Keratinocyte (primary cell): ENCODE data around the gene MERTK. TPM values are rescaled to one million over a fixed set of nuclear protein-coding genes. Genes with fewer than 3 reads are reported as not detected.

Experiments
- DNase-seq: peaks from one replicate; pipeline ENCODE4 v3.0.0-alpha.2; 2011; ENCODE audit warnings: low read depth, missing footprints, low spot score
- FAIRE-seq: peaks from 2 replicates; lab custom pipeline; 2011; peaks lifted over from hg19 to GRCh38; lab: Jason Lieb, UNC
- H2AFZ ChIP-seq: 2 replicates; pipeline ENCODE4 v1.6.0; 2012; ENCODE audit warnings: low read length, control low read depth, inconsistent platforms; ENCODE audit not compliant: control insufficient read depth
- H3K27ac ChIP-seq: 2 replicates; pipeline ENCODE4 v1.5.1; 2011; ENCODE audit warnings: low read length; ENCODE audit not compliant: control insufficient read depth, insufficient read depth
- H3K27me3 ChIP-seq: 3 replicates; pipeline ENCODE4 v1.6.0; 2011; ENCODE audit warnings: low read length; ENCODE audit not compliant: control insufficient read depth, insufficient read depth; ENCODE audit errors: extremely low read depth
- H3K36me3 ChIP-seq, 2 experiments: 2 replicates in 1 of 2; 3 replicates in 1 of 2; pipeline ENCODE4 v1.5.1; 2011; ENCODE audit warnings: low read length in 2 of 2, mild to moderate bottlenecking in 1 of 2; ENCODE audit not compliant: control insufficient read depth in 2 of 2, insufficient read depth in 2 of 2; ENCODE audit errors: extremely low read depth in 1 of 2
- H3K4me1 ChIP-seq: 3 replicates; pipeline ENCODE4 v1.5.1; 2011; ENCODE audit warnings: low read length; ENCODE audit not compliant: control insufficient read depth, insufficient read depth; ENCODE audit errors: extremely low read depth
- H3K4me2 ChIP-seq: 3 replicates; pipeline ENCODE4 v1.6.0; 2011; ENCODE audit warnings: low read depth, low read length; ENCODE audit not compliant: control insufficient read depth, insufficient read depth; ENCODE audit errors: extremely low read depth
- H3K4me3 ChIP-seq, 3 experiments: fragments of 200-600 bp in 1 of 3; sonication (generic) in 1 of 3; 2 replicates in 2 of 3; 3 replicates in 1 of 3; pipeline ENCODE4 v1.5.1; 2011 to 2016; ENCODE audit warnings: low read length in 3 of 3, mild to moderate bottlenecking in 3 of 3, control low read depth in 2 of 3, inconsistent platforms in 1 of 3, low read depth in 1 of 3, mixed read lengths in 1 of 3, mixed run types in 1 of 3, moderate library complexity in 1 of 3; ENCODE audit not compliant: control insufficient read depth in 2 of 3, insufficient read depth in 2 of 3; ENCODE audit errors: extremely low read depth in 1 of 3
- H3K79me2 ChIP-seq: 2 replicates; pipeline ENCODE4 v1.6.0; 2012; ENCODE audit warnings: low read length; ENCODE audit not compliant: control insufficient read depth, insufficient read depth
- H3K9ac ChIP-seq: 3 replicates; pipeline ENCODE4 v1.6.0; 2011; ENCODE audit warnings: low read length; ENCODE audit not compliant: control insufficient read depth, insufficient read depth; ENCODE audit errors: extremely low read depth
- H3K9me1 ChIP-seq: 3 replicates; pipeline ENCODE4 v1.6.0; 2011; ENCODE audit warnings: low read length; ENCODE audit not compliant: control insufficient read depth, insufficient read depth; ENCODE audit errors: extremely low read depth
- H3K9me3 ChIP-seq: 2 replicates; pipeline ENCODE4 v1.5.1; 2012; ENCODE audit warnings: low read depth, low read length; ENCODE audit not compliant: control insufficient read depth
- H4K20me1 ChIP-seq: 3 replicates; pipeline ENCODE4 v1.6.0; 2011; ENCODE audit warnings: low read length; ENCODE audit not compliant: control insufficient read depth, insufficient read depth; ENCODE audit errors: extremely low read depth
- CTCF ChIP-seq, 3 experiments: IDR thresholded peaks in 1 of 3; conservative IDR thresholded peaks in 1 of 3; optimal IDR thresholded peaks in 1 of 3; 2 replicates in 2 of 3; 3 replicates in 1 of 3; pipeline versions ENCODE3 to v1.5.1; 2011; ENCODE audit warnings: low read length in 3 of 3, mild to moderate bottlenecking in 3 of 3, moderate library complexity in 2 of 3, control low read depth in 1 of 3, inconsistent platforms in 1 of 3; ENCODE audit not compliant: insufficient read depth in 2 of 3; ENCODE audit errors: extremely low read depth in 1 of 3
- EZH2 ChIP-seq: IDR thresholded peaks from one replicate; pipeline ENCODE4 v1.6.1; 2012; ENCODE audit warnings: inconsistent platforms, mild to moderate bottlenecking, low read length, moderate library complexity
- dilution Hi-C: fragments of 300-500 bp; cut with MboI; formaldehyde crosslinking; loops from one replicate; pipeline ENCODE4 v1.7.0; 2020; ENCODE audit warnings: low sequenced_read_pairs; ENCODE audit not compliant: extremely low pct_ligation_motif_present
- polyA plus RNA-seq, 5 experiments: library from polyadenylated mRNA; depleted of rRNA in 3 of 5; stranded (reverse) in 3 of 5; stranded (forward) in 1 of 5; unstranded in 1 of 5; fragments of >200 nt; gene quantifications; 1 replicate in 1 of 5; 2 replicates in 3 of 5; 3 replicates in 1 of 5; pipeline versions ENCODE4 v1.2.1 to v1.2.3, GENCODE V29; 2011 to 2012; ENCODE audit warnings: missing spikeins in 2 of 5, low read depth in 1 of 5, low replicate concordance in 1 of 5

MERTK gene
- polyA plus RNA-seq, 1 donor (not counting 4 experiments of a cell fraction or from before 2014, with no cell fraction given): 0.14 TPM

GRCh38 chr2:111999809-112000208 is 101.4 kb downstream of the MERTK start:
- H3K27ac ChIP-seq: no peak overlapping the region
- DNase-seq (no peak), FAIRE-seq (no peak)
- no peaks in the 10 kb centered on the region for H3K9me3 ChIP-seq
- no peaks in the 10 kb centered on the region for H4K20me1 ChIP-seq
- no peaks in the 10 kb centered on the region for H3K36me3 ChIP-seq
- H3K27me3 ChIP-seq: peaks cover 9% of the 10 kb centered on the region
- H3K9me1 ChIP-seq: no peaks in the 10 kb centered on the region
- H3K79me2 ChIP-seq: no peaks in the 10 kb centered on the region
- H3K4me1 ChIP-seq: peaks cover 6% of the 10 kb centered on the region
- dilution Hi-C loops: loop anchor here (25.0 kb wide), 1 partner anchor 88 kb away; no protein-coding TSS in a partner anchor
- H3K4me3 ChIP-seq: no peak overlapping the region
- no peak overlapping the region for H2AFZ ChIP-seq
- TF ChIP-seq EZH2 (no peak), CTCF (optimal IDR thresholded peaks at IDR 0.05 in 1 of 3, IDR thresholded peaks at IDR 0.05 in 1 of 3, conservative IDR thresholded peaks at IDR 0.05 in 1 of 3; ENCODE audit: extremely low read depth in 1 of 3, insufficient read depth in 2 of 3, low read length in 3 of 3) (no peak)
- H3K9ac ChIP-seq: no peak overlapping the region
- no peak overlapping the region for H3K4me2 ChIP-seq

GRCh38 chr2:112000399-112001135 is 102.2 kb downstream of the MERTK start:
- H3K27ac ChIP-seq: no peak overlapping the region
- no peak for DNase-seq
- H3K4me1 ChIP-seq: peaks cover 8% of the 10 kb centered on the region
- no peaks in the 10 kb centered on the region for H3K79me2 ChIP-seq
- no peak overlapping the region for H3K4me2 ChIP-seq
- H2AFZ ChIP-seq: no peak overlapping the region
- H4K20me1 ChIP-seq: no peaks in the 10 kb centered on the region
- no peak for FAIRE-seq
- dilution Hi-C loops: loop anchor here (25.0 kb wide), 1 partner anchor 88 kb away; no protein-coding TSS in a partner anchor
- TF ChIP-seq CTCF (optimal IDR thresholded peaks at IDR 0.05 in 1 of 3, IDR thresholded peaks at IDR 0.05 in 1 of 3, conservative IDR thresholded peaks at IDR 0.05 in 1 of 3; ENCODE audit: extremely low read depth in 1 of 3, insufficient read depth in 2 of 3, low read length in 3 of 3) (no peak), EZH2 (no peak)
- H3K36me3 ChIP-seq: no peaks in the 10 kb centered on the region
- H3K9me3 ChIP-seq: no peaks in the 10 kb centered on the region
- H3K9me1 ChIP-seq: no peaks in the 10 kb centered on the region
- peaks cover 9% of the 10 kb centered on the region for H3K27me3 ChIP-seq
- no peak overlapping the region for H3K9ac ChIP-seq
- no peak overlapping the region for H3K4me3 ChIP-seq
